Kidney epithelial cell (primary cell): ENCODE results near the gene NABP2. TPM values are rescaled to one million over a fixed set of nuclear protein-coding genes. Genes with fewer than 3 reads are reported as not detected.

Experiments
- DNase-seq: peaks from one replicate; pipeline ENCODE4 v3.0.0-alpha.2; 2010; ENCODE audit warnings: low read depth
- H3K27me3 ChIP-seq: 2 replicates; pipeline ENCODE4 v1.6.0; 2011; ENCODE audit warnings: low read length; ENCODE audit not compliant: control insufficient read depth, insufficient read depth
- H3K36me3 ChIP-seq: 2 replicates; pipeline ENCODE4 v1.5.1; 2011; ENCODE audit warnings: low read length; ENCODE audit not compliant: control insufficient read depth, insufficient read depth
- H3K4me3 ChIP-seq: 2 replicates; pipeline ENCODE4 v1.5.1; 2011; ENCODE audit warnings: low read depth, mild to moderate bottlenecking, control low read depth, low read length
- CTCF ChIP-seq: IDR thresholded peaks from 2 replicates; pipeline ENCODE4 v1.5.1; 2011; ENCODE audit warnings: mild to moderate bottlenecking, moderate library complexity, low read length, control low read depth, inconsistent platforms; ENCODE audit not compliant: insufficient read depth, poor library complexity, severe bottlenecking
- total RNA-seq: library from RNA; depleted of rRNA; stranded (reverse); fragments of >200 nt; gene quantifications from 2 replicates; pipeline ENCODE4 v1.2.3, GENCODE V29; 2015

The NABP2 gene
- total RNA-seq, 1 donor from 2014 or later = 47.6 TPM

GRCh38 chr12:56253091-56253490, 28.9 kb downstream of the NABP2 start:
- Histone ChIP-seq H3K27me3 (no peaks in the 10 kb centered on the region), H3K36me3 (peaks cover 10% of the 10 kb centered on the region), H3K4me3 (no peak overlapping the region)
- TF ChIP-seq CTCF = no peak
- DNase-seq = no peak

GRCh38 chr12:56255671-56256070, 31.5 kb downstream of the NABP2 start:
- no peak for DNase-seq
- Histone ChIP-seq H3K27me3 (no peaks in the 10 kb centered on the region), H3K4me3 (no peak overlapping the region), H3K36me3 (peaks cover 7% of the 10 kb centered on the region)
- no peak for TF ChIP-seq CTCF

- H3K4me3 ChIP-seq = peak overlapping the region; percentile 91
- peaks cover 7% of the 10 kb centered on the region for H3K36me3 ChIP-seq
Measured at GRCh38 chr12:56256326-56256960, 32.3 kb downstream of the NABP2 start.

GRCh38 chr12:56257071-56257470, 32.9 kb downstream of the NABP2 start:
- TF ChIP-seq CTCF = no peak
- DNase-seq = no peak
- H3K36me3 ChIP-seq = peaks cover 7% of the 10 kb centered on the region
- peak overlapping the region; percentile 91 for H3K4me3 ChIP-seq
- no peaks in the 10 kb centered on the region for H3K27me3 ChIP-seq

More at GRCh38 chr12:56256326-56256960, 32.3 kb downstream of the NABP2 start:
- no peaks in the 10 kb centered on the region for H3K27me3 ChIP-seq
- no peak for DNase-seq
- peak; percentile 14 for TF ChIP-seq CTCF

GRCh38 chr12:56257491-56258067, 33.4 kb downstream of the NABP2 start:
- peaks cover 6% of the 10 kb centered on the region for H3K36me3 ChIP-seq
- peak; percentile 13 for TF ChIP-seq CTCF
- H3K27me3 ChIP-seq = no peaks in the 10 kb centered on the region
- peak overlapping the region; percentile 91 for H3K4me3 ChIP-seq
- DNase-seq = no peak
